HL-60 (cell line): ENCODE measurements around the gene CCDC138.

Source experiments
- DNase-seq, 2 experiments: peaks; one replicate each; pipeline ENCODE4 v3.0.0-alpha.2; 2010 to 2020; ENCODE audit warnings: low read depth in 1 of 2, low spot score in 1 of 2
- H3K27ac ChIP-seq: fragments of 250-450 bp; sonication (Bioruptor Pico); replicated peaks from 2 replicates; pipeline ENCODE4 v1.5.1; 2020; ENCODE audit warnings: mild to moderate bottlenecking, moderate library complexity
- H3K27me3 ChIP-seq: fragments of 250-450 bp; sonication (Bioruptor Pico); 2 replicates; pipeline ENCODE4 v1.5.1; 2021; ENCODE audit warnings: mild to moderate bottlenecking, moderate library complexity; ENCODE audit not compliant: insufficient read depth, poor library complexity, severe bottlenecking
- H3K4me3 ChIP-seq: replicated peaks from 2 replicates; pipeline ENCODE4 v1.5.1; 2011; ENCODE audit warnings: mild to moderate bottlenecking, control low read depth, low read length; ENCODE audit not compliant: insufficient read depth
- GABPA ChIP-seq: IDR thresholded peaks from 2 replicates; pipeline ENCODE4 v1.6.1; 2012; ENCODE audit warnings: low read depth
- POLR2AphosphoS5 ChIP-seq: IDR thresholded peaks from 2 replicates; pipeline ENCODE4 v1.6.1; 2012; ENCODE audit warnings: low read depth
- SPI1 ChIP-seq: IDR thresholded peaks from 2 replicates; pipeline ENCODE4 v1.6.1; 2012; ENCODE audit warnings: low read depth, mild to moderate bottlenecking, borderline replicate concordance
- TF ChIP-seq, protein P1 (sequence below): IDR thresholded peaks from one replicate; pipeline ENCODE4 v1.5.1; 2011; ENCODE audit warnings: low read length, control low read depth, inconsistent platforms; ENCODE audit not compliant: insufficient read depth
- TF ChIP-seq, protein P2 (sequence below): IDR thresholded peaks from 2 replicates; pipeline ENCODE4 v1.6.1; 2012; ENCODE audit warnings: low read depth; ENCODE audit not compliant: insufficient replicate concordance

The CCDC138 gene

DNA sequence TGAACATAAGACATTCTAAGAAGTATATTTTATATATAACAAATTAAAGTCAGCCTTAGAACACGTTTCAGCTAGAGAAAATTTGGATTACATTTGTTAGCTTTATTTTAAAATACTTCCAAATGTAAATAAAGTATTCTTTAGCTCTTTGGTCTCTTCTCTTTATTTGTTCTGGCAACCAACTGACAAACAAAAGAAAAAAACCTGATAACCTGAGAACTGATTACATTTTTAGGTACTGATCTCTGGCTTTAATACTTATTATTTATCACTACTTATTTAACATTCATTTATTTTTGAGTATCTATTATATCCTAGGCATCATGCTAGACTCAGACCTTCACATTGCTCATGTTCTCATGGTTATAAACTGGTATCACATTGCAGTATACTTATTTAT, 18.5 kb downstream of the CCDC138 start:
- no peak overlapping the region for H3K27ac ChIP-seq
- no peak for DNase-seq
- TF ChIP-seq, protein P1, sequence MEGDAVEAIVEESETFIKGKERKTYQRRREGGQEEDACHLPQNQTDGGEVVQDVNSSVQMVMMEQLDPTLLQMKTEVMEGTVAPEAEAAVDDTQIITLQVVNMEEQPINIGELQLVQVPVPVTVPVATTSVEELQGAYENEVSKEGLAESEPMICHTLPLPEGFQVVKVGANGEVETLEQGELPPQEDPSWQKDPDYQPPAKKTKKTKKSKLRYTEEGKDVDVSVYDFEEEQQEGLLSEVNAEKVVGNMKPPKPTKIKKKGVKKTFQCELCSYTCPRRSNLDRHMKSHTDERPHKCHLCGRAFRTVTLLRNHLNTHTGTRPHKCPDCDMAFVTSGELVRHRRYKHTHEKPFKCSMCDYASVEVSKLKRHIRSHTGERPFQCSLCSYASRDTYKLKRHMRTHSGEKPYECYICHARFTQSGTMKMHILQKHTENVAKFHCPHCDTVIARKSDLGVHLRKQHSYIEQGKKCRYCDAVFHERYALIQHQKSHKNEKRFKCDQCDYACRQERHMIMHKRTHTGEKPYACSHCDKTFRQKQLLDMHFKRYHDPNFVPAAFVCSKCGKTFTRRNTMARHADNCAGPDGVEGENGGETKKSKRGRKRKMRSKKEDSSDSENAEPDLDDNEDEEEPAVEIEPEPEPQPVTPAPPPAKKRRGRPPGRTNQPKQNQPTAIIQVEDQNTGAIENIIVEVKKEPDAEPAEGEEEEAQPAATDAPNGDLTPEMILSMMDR, result no peak
- TF ChIP-seq, protein P2, sequence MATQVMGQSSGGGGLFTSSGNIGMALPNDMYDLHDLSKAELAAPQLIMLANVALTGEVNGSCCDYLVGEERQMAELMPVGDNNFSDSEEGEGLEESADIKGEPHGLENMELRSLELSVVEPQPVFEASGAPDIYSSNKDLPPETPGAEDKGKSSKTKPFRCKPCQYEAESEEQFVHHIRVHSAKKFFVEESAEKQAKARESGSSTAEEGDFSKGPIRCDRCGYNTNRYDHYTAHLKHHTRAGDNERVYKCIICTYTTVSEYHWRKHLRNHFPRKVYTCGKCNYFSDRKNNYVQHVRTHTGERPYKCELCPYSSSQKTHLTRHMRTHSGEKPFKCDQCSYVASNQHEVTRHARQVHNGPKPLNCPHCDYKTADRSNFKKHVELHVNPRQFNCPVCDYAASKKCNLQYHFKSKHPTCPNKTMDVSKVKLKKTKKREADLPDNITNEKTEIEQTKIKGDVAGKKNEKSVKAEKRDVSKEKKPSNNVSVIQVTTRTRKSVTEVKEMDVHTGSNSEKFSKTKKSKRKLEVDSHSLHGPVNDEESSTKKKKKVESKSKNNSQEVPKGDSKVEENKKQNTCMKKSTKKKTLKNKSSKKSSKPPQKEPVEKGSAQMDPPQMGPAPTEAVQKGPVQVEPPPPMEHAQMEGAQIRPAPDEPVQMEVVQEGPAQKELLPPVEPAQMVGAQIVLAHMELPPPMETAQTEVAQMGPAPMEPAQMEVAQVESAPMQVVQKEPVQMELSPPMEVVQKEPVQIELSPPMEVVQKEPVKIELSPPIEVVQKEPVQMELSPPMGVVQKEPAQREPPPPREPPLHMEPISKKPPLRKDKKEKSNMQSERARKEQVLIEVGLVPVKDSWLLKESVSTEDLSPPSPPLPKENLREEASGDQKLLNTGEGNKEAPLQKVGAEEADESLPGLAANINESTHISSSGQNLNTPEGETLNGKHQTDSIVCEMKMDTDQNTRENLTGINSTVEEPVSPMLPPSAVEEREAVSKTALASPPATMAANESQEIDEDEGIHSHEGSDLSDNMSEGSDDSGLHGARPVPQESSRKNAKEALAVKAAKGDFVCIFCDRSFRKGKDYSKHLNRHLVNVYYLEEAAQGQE, result no peak
- no peak for TF ChIP-seq POLR2AphosphoS5

GRCh38 chr2:108805782-108806181, 19.2 kb downstream of the CCDC138 start:
- Histone ChIP-seq H3K4me3 (no peak overlapping the region), H3K27ac (no peak overlapping the region), H3K27me3 (no peaks in the 10 kb centered on the region)
- no peak for DNase-seq
- TF ChIP-seq GABPA (no peak), SPI1 (no peak), POLR2AphosphoS5 (no peak)
- TF ChIP-seq, protein P2, result no peak
- TF ChIP-seq, protein P1, result no peak

More for the DNA sequence above, 18.5 kb downstream of the CCDC138 start:
- Histone ChIP-seq H3K4me3 (no peak overlapping the region), H3K27me3 (no peaks in the 10 kb centered on the region)

DNA sequence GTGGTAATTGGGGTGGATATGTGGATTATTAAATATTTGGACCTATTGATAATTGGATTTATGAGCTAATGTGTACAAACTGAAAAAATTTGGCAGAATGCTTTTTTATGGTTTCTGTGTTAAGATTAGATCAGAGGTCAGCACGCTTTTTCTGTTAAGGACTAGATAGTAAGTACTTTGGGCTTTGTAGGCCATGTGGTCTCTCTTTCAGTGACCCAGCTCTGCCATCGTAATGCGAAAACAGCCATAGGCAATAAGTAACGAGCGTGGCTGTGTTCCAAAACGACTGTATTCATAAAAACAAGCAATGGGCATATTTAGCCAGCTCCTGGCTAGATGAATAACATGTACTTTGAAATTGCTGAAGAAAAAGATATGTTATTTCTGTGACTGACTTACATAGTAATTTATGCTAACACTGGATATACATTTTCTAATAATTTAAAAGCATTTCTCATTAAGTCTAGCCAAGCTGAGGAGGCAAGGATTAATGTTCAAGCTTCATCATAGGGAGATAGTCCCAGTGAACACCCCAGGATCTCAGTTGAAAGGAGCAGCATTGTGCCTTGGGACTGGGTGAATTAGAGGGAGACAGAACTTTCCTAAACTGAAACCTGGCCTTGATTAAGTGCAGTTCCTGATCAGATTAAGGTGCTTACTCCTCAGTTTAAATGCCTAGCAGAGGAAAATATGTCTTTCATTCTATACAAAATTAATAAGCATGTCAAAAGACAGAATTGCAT, 20.0 kb downstream of the CCDC138 start:
- TF ChIP-seq POLR2AphosphoS5, result no peak
- Histone ChIP-seq H3K27ac (no peak overlapping the region), H3K27me3 (no peaks in the 10 kb centered on the region), H3K4me3 (no peak overlapping the region)
- DNase-seq, result no peak

DNA sequence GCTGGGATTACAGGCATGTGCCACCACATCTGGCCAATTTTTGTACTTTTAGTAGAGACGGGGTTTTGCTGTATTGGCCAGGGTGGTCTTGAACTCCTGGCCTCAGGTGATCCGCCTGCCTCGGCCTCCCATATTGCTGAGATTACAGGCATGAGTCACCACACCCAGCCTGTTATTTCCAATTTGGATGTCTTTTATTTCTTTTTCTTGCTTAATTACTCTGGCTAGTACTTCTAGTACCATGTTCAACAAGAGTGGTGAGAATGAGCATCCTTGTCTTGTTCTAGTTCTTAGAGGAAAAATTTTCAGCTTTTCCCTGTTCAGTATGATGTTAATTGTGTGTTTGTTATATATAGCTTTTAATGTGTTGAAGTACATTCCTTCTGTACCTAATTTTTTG, 23.4 kb downstream of the CCDC138 start:
- Histone ChIP-seq H3K27ac (no peak overlapping the region), H3K27me3 (no peaks in the 10 kb centered on the region), H3K4me3 (no peak overlapping the region)
- no peak for DNase-seq
- TF ChIP-seq POLR2AphosphoS5, result no peak
- no peak for TF ChIP-seq SPI1
- TF ChIP-seq GABPA, result no peak
- TF ChIP-seq, protein P2, result no peak
- TF ChIP-seq, protein P1, result no peak
